Activated CD8-positive, alpha-beta T cell treated with anti-CD3 and anti-CD28 coated beads, Interleukin-2, amount 10 ng/mL, durations not matched to agents 7 days and 5 days (primary cell): ENCODE measurements around the gene RPS2. TPM values are rescaled to one million over a fixed set of nuclear protein-coding genes. Genes with fewer than 3 reads are reported as not detected.
"Not testable (repeated sequence)": the region's sequence is repeated elsewhere in the genome, so short reads cannot be mapped to it uniquely, and the experiment has no call there.

Experiments
- ATAC-seq: fragments of 150-1000 bp; cut with Tn5 transposase; one replicate; pipeline ENCODE4 v1.10.0; 2021; ENCODE audit warnings: moderate library complexity
- CTCF ChIA-PET: fragments of 350-600 bp; sonication (Branson Sonifier 250); formaldehyde crosslinking; loops from one replicate; lab custom pipeline; 2021; ENCODE audit warnings: antibody characterized with exemption; lab: Charles Lee
- POLR2A ChIA-PET: fragments of 350-600 bp; sonication (Branson Sonifier 250); formaldehyde crosslinking; loops from one replicate; lab custom pipeline; 2021; ENCODE audit warnings: antibody characterized with exemption; lab: Charles Lee
- DNase-seq: peaks from one replicate; pipeline ENCODE4 v3.0.0-alpha.2; 2020
- H3K27ac Mint-ChIP-seq: one replicate; pipeline ENCODE4 v1.8.0; 2021; ENCODE audit warnings: mild to moderate bottlenecking, mixed read lengths
- H3K27me3 Mint-ChIP-seq: one replicate; pipeline ENCODE4 v1.8.0; 2021; ENCODE audit warnings: low read depth, mixed read lengths
- H3K36me3 Mint-ChIP-seq: one replicate; pipeline ENCODE4 v1.8.0; 2021; ENCODE audit warnings: low read depth, mixed read lengths
- H3K4me1 Mint-ChIP-seq: one replicate; pipeline ENCODE4 v1.8.0; 2021; ENCODE audit warnings: low read depth, mixed read lengths
- H3K4me3 Mint-ChIP-seq: one replicate; pipeline ENCODE4 v1.8.0; 2021; ENCODE audit warnings: mild to moderate bottlenecking, mixed read lengths
- H3K9me3 Mint-ChIP-seq: one replicate; pipeline ENCODE4 v1.8.0; 2022; ENCODE audit warnings: mixed read lengths; ENCODE audit not compliant: insufficient read depth
- total RNA-seq, 2 experiments: library from RNA; stranded (reverse); gene quantifications; one replicate each; pipeline ENCODE4 v1.2.3, GENCODE V29; 2021

The RPS2 gene
- total RNA-seq, 2 experiments from 2014 or later: 2,821 to 2,910 TPM

- peaks cover 47% of the 10 kb centered on the region for H3K27me3 Mint-ChIP-seq
- no peaks in the 10 kb centered on the region for H3K9me3 Mint-ChIP-seq
- no peak overlapping the region for H3K27ac Mint-ChIP-seq
- H3K4me3 Mint-ChIP-seq: no peak overlapping the region
- CTCF ChIA-PET: interaction anchor here (0.9 kb wide), 1 partner anchor 19 kb away, joined by 3 read pairs; no protein-coding TSS in a partner anchor
- DNase-seq (no peak), ATAC-seq (no peak)
- H3K36me3 Mint-ChIP-seq: no peaks in the 10 kb centered on the region
- peaks cover 2% of the 10 kb centered on the region for H3K4me1 Mint-ChIP-seq
- POLR2A ChIA-PET: interaction anchor here (0.8 kb wide), 1 partner anchor 141 kb away, joined by 3 read pairs; the partner anchor contains the start of genes NUBP2 and SPSB3
Observed at GRCh38 chr16:1923299-1924034, 41.2 kb downstream of the RPS2 start.

GRCh38 chr16:1922357-1922756 is 42.3 kb downstream of the RPS2 start:
- ATAC-seq (no peak), DNase-seq (no peak)
- Mint-ChIP-seq H3K4me1 (peaks cover 2% of the 10 kb centered on the region), H3K27me3 (peaks cover 49% of the 10 kb centered on the region), H3K9me3 (no peaks in the 10 kb centered on the region), H3K36me3 (no peaks in the 10 kb centered on the region), H3K27ac (no peak overlapping the region), H3K4me3 (no peak overlapping the region)
- ChIA-PET POLR2A (no interaction called here), CTCF (no interaction called here)

GRCh38 chr16:1920727-1921171 is 43.9 kb downstream of the RPS2 start:
- peaks cover 2% of the 10 kb centered on the region for H3K4me1 Mint-ChIP-seq
- CTCF ChIA-PET: interaction anchor here (1.2 kb wide), 1 partner anchor 56 kb away, joined by 3 read pairs; no protein-coding TSS in a partner anchor
- peak; percentile 79 for ATAC-seq
- H3K36me3 Mint-ChIP-seq: no peaks in the 10 kb centered on the region
- no peak overlapping the region for H3K27ac Mint-ChIP-seq
- POLR2A ChIA-PET: no interaction called here
- H3K27me3 Mint-ChIP-seq: peaks cover 65% of the 10 kb centered on the region
- no peaks in the 10 kb centered on the region for H3K9me3 Mint-ChIP-seq
- peak; percentile 32 for DNase-seq
- no peak overlapping the region for H3K4me3 Mint-ChIP-seq

GRCh38 chr16:1920122-1920521 is 44.5 kb downstream of the RPS2 start:
- peaks cover 69% of the 10 kb centered on the region for H3K27me3 Mint-ChIP-seq
- H3K9me3 Mint-ChIP-seq, DNase-seq, POLR2A ChIA-PET, H3K4me1 Mint-ChIP-seq, H3K27ac Mint-ChIP-seq, ATAC-seq, H3K36me3 Mint-ChIP-seq, H3K4me3 Mint-ChIP-seq: not testable (repeated sequence)
- CTCF ChIA-PET: interaction anchor here (0.8 to 1.2 kb wide), 2 partner anchors 9 to 56 kb away, joined by 3 read pairs; no protein-coding TSS in a partner anchor

GRCh38 chr16:1919327-1919998 is 45.2 kb downstream of the RPS2 start:
- peaks cover 2% of the 10 kb centered on the region for H3K4me1 Mint-ChIP-seq
- H3K36me3 Mint-ChIP-seq: no peaks in the 10 kb centered on the region
- CTCF ChIA-PET: interaction anchor here (0.8 kb wide), 1 partner anchor 10 kb away, joined by 3 read pairs; no protein-coding TSS in a partner anchor
- POLR2A ChIA-PET: no interaction called here
- peaks cover 67% of the 10 kb centered on the region for H3K27me3 Mint-ChIP-seq
- H3K9me3 Mint-ChIP-seq: no peaks in the 10 kb centered on the region
- no peak overlapping the region for H3K27ac Mint-ChIP-seq
- no peak for DNase-seq
- no peak for ATAC-seq
- H3K4me3 Mint-ChIP-seq: no peak overlapping the region

GRCh38 chr16:1918351-1919326 is 46.0 kb downstream of the RPS2 start, which contains the start of gene HS3ST6:
Gene HS3ST6 (minus strand): TSS chr16:1918415. CDS start chr16:1918323, 92 bp downstream.
- Mint-ChIP-seq H3K27ac (no peak within 1 kb of the TSS), H3K4me1 (peaks cover 2% of the 10 kb centered on the region), H3K27me3 (peaks cover 59% of the 10 kb centered on the region), H3K36me3 (no peaks in the 10 kb centered on the region), H3K9me3 (no peaks in the 10 kb centered on the region), H3K4me3 (no peak within 1 kb of the TSS)
- ChIA-PET POLR2A (no interaction called here), CTCF (no interaction called here)
- no peak for ATAC-seq
- DNase-seq: no peak

GRCh38 chr16:1917665-1918350 is 46.8 kb downstream of the RPS2 start:
- Mint-ChIP-seq H3K9me3 (no peaks in the 10 kb centered on the region), H3K27me3 (peaks cover 52% of the 10 kb centered on the region), H3K36me3 (no peaks in the 10 kb centered on the region), H3K27ac (no peak overlapping the region), H3K4me1 (peaks cover 2% of the 10 kb centered on the region), H3K4me3 (no peak overlapping the region)
- DNase-seq (no peak), ATAC-seq (no peak)
- POLR2A ChIA-PET: no interaction called here
- CTCF ChIA-PET: no interaction called here

GRCh38 chr16:1917056-1917664 is 47.5 kb downstream of the RPS2 start:
- Mint-ChIP-seq H3K4me1 (peaks cover 2% of the 10 kb centered on the region), H3K27ac (no peak overlapping the region), H3K4me3 (no peak overlapping the region), H3K9me3 (no peaks in the 10 kb centered on the region), H3K27me3 (peaks cover 47% of the 10 kb centered on the region), H3K36me3 (no peaks in the 10 kb centered on the region)
- ChIA-PET CTCF (no interaction called here), POLR2A (no interaction called here)
- ATAC-seq: no peak
- DNase-seq: no peak

GRCh38 chr16:1916640-1916990 is 48.0 kb downstream of the RPS2 start:
- DNase-seq (no peak), ATAC-seq (no peak)
- Mint-ChIP-seq H3K4me3 (no peak overlapping the region), H3K27me3 (peaks cover 47% of the 10 kb centered on the region), H3K36me3 (no peaks in the 10 kb centered on the region), H3K4me1 (peaks cover 2% of the 10 kb centered on the region), H3K27ac (no peak overlapping the region), H3K9me3 (no peaks in the 10 kb centered on the region)
- POLR2A ChIA-PET: interaction anchor here (0.8 kb wide), 1 partner anchor 9 kb away, joined by 3 read pairs; no protein-coding TSS in a partner anchor
- CTCF ChIA-PET: no interaction called here

GRCh38 chr16:1915732-1916639 is 48.6 kb downstream of the RPS2 start:
- H3K9me3 Mint-ChIP-seq: no peaks in the 10 kb centered on the region
- H3K27ac Mint-ChIP-seq: no peak overlapping the region
- ATAC-seq (no peak), DNase-seq (no peak)
- CTCF ChIA-PET: no interaction called here
- peaks cover 43% of the 10 kb centered on the region for H3K27me3 Mint-ChIP-seq
- no peaks in the 10 kb centered on the region for H3K36me3 Mint-ChIP-seq
- peaks cover 2% of the 10 kb centered on the region for H3K4me1 Mint-ChIP-seq
- no peak overlapping the region for H3K4me3 Mint-ChIP-seq
- POLR2A ChIA-PET: interaction anchor here (0.8 kb wide), 1 partner anchor 9 kb away, joined by 3 read pairs; no protein-coding TSS in a partner anchor
